ENCODE results near the gene DDC.
A peak's percentile ranks its signal among the peaks of the same experiment; 100 is the strongest.

The DDC gene

DNA sequence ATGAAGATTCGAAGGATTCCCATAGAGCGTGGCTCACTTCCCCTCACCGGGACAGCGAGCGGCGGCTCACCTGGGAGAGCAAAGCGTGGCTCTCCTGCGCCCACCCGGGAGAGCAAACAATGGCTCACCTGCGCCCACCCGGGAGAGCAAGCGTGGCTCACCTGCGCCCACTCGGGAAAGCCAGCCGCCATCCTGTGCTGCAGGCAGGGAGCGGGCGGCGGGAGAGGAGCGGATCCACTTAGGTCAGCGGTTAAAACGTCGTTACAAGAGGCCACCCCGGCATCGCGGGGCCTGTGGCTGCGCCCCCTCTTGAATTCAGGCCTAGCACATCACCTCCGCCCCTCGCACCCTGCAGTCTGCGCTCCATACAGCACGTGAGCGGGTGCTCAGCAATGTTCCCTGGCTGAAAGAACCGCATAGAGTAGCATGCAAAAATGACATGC, 114.6 kb downstream of the DDC start:
- peak; percentile 58 for DNase-seq

DNA sequence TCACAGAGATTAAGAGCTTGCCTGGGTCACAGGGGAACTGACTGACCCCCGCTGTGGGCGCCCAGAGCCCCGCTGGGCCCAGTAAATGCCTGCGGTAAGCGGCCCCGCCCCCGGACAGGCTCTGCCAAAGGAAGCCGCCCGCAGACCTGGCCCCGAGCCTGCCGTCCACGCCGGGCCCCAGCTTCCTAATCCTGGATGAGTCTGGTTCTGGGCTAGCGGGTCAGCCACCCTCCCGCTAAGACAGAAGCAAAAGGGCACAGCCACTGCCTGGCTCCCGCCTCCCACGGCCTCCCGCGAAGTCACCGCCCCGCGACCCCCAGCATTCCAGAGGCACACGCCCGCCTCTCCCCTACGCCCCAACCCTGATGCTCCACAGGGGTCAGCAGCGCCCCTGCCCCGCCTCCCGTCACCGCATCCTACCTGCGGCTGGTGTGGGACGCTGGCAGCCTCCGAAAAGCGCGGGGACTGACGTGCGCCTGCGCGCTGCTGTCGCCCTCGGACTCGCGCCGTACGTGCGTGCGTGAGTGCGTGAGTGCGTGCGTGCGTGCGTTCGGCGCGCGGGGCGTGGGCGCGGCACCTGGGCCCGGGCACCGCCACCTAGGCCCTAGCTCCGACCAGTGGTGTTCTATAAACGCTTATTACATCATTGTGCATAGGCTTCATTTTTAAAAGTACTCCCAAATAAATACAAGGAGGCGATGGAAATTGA, 115.2 kb downstream of the DDC start, which contains the start of gene FIGNL1:
Gene FIGNL1, minus strand, starts transcription at position 470 of the 709 bp plus-strand sequence. CDS start 3,063 bp downstream, outside the sequence.
- DNase-seq: peak; percentile 90

DNA sequence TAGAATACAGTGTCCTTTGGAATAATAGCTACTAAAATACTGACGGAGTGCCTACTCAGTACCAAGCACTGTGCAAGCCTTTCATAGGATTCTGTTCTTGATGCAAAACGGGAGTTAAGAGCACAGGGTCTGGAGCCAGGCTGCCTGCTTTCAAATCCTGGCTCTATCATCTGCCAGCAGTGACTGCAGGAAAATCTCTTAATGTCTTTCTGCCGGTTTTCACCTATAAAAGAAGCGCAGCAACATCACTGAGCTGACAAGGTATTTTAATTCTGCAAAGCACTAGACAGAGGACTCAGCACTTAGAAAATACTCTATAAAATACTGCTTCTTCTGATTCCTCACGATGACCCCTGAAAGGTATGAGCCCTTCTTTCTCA, 115.7 kb downstream of the DDC start:
- no peak for DNase-seq

DNA sequence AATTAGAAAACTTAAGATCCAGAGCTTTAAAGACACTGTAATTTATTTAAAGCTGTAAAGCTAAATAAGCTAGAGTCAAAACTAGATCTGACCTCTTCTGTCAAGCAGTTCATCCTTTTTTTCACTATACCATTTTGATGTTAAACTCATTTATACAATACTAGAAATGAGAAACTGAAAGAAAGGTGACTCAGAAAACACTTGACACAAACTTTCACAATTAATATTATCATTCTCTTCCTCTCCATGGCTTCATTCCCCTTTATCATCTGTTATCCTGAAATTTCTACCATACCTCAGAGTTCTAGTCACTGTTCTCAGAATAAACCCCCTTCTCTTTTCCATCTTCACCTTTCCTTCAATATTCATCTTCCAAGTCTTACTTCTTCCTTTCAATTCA, 116.4 kb downstream of the DDC start:
- no peak for DNase-seq

DNA sequence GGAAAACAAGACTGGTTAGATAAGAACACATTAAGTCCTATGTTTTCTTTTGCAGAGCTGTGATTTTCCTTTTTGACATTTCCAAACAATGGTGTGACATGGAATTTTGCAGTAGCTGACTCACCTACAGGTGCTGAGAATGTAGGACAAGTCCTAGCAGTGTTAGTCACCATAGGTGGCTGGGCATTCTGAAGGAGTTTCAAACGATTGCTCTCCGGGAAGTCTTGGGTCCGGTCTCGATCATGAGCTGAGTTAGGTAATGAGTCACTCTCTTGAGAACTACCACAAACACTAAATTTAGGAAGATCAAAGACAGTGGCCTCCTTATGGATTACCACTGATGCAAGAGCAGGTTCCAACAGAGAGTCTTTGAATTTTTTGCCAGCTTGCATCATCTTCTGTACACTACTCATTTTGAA, 118.7 kb downstream of the DDC start:
- DNase-seq: no peak

DNA sequence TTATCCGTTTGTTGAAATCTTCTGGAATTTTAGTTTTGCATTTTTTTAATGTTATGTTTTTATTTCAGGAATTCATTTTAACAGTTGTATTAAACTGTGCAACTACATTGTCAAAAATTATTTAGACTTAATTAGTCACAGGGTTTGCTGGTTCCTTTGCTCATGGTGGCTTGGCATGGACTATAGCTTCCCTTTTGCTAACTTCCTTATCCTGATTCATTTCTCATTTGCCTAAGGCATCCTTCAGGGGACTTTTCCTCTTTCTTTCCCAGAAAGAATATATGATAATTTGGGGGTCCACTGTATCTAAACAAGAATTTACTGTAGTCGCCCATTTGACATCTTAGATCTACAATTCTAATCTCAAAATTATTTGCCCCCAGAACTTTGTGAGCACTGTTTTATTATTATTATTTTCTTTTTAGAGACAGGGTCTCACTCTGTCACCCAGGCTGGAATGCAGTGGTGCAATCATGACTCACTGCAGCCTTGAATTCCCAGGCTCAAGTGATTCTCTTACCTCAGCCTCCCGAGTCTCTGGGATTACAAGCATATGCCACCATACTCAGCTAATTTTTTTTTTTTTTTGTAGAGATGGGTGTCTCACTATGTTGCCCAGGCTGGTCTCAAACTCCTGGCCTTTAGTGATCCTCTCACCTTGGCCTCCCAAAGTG, 128.9 kb downstream of the DDC start:
- no peak for DNase-seq

DNA sequence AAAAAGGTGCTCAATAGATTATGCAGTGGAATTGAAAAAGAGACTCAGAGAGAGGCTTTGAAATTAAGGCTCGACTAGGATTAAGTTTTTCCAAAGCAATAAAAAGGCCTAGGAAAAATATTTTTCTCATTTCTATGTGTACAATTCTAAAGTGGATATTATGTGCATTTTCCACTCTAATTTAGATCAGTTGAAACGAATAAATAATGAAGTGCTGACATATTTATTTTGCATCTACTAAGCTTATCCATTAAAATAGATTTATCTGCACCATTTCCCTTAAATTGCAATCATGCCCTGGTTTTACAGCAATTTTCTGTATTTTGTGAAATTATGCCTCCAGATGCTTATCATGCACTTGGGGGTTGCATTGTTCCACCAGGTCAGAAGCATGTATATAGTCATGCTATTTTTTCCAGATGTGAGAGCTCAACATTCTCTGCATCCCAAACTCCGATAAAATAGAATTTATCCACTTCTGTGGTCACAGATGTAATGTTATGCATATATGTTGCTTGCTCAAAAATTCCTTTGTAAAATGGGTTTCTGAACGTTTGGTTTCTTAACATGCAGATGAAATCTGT, 133.4 kb downstream of the DDC start:
- DNase-seq: no peak

DNA sequence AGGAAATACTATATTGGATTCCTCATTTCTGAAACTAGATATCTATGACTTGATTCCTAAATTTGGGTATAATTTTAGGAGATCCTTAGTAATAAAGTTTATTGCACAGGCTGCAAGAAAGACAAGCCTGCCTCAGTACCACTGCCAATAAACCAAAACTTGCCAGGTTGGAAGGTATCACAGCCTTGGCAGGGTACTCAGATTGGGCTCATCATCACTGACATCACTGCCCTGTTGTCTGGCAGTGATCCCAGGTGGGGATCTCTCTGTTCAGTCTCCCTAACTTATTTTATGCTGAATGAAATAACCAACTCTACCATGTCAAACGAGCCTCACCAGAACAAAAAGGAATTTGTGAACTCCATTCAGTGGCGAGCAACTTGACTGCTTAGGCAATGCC, 133.9 kb downstream of the DDC start:
- DNase-seq: no peak

DNA sequence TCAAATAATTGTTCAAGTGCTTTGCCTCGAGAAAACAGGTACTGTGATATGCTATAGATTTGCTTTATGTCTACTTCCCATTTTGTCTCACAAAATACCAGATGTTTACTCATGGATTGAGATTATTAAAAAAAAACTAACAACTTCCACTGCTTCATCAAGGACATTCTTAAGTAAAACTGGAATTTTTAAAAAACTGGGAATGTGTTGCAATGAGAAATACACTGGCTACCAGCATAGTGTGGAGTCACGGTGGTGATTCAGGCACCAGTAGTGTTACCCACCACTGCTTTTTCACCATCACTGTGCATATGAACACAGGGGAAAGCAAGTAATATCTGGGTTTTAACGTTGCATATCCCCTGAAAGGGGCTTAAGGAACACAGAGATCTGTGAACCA, 136.3 kb downstream of the DDC start:
- DNase-seq: no peak

DNA sequence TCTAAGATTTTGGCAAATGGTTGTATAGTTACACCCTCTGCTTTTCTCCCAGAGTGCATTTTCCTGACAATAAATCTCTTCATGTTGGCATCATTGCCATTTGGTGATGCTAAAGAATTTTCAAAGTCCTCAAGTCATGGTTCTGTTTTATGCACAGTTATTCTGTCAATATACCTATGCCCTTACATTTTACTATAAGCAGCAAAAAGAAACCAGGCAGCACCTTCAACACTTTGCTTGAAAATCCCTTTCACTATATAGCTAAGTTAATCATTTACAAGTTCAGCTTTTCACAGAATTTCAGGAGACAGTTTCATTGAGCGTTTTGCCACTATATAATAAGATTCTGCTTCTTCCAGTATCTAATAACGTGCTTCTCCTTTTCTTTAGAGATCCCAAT, 137.7 kb downstream of the DDC start:
- no peak for DNase-seq

DNA sequence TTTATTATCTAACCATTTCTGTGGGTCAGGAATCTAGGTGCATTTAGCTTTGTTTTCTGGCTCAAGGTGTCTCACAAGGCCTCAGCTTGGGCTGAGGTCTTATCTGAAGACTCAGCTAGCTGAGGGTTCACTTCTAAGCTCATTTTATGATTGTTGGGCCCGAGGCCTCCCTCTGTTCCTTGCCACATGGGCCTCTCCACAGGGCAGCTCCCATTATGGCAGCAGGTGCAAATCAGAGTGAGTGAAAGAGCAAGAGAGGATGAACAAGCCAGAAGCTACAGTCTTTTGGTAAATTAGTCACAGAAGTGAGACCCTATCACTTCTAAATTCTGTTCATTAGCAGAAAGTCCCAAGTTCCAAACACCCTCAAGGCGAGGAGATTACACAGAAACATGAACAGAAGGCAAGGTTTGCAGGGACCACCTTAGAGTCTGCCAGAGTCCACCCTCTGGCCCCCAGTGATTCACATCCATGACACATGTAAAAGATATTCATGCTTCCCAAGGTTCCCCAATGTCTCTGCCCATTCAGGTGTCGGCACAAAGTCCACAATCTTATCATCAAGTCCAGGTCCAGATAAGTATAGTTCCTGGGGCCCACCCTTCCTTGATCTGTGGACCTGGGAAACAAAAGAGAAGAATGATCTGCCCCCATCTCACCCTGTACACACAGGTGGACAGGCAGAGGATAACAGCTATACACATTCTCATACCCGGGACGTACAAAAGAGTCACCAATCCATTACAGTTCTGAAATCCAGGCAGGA, 138.7 kb downstream of the DDC start:
- DNase-seq: no peak

DNA sequence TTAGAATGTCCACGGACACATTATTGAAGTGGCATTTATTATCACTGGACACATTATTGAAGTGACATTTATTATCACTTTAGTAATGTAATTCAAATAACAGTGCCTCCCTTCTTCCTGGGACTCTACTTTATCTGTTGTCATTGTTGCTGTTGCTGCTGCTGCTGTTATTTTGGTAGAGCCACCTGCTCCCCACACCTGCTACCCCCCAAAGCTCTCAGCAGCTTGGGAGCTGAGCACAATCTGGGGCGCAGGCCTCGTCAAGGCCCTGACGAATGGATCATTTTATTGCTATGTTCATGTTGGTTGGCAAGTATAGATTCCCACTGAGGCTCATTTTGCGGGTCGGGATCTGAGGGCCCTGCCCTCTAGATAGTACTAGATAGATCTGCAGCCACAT, 139.9 kb downstream of the DDC start:
- no peak for DNase-seq

DNA sequence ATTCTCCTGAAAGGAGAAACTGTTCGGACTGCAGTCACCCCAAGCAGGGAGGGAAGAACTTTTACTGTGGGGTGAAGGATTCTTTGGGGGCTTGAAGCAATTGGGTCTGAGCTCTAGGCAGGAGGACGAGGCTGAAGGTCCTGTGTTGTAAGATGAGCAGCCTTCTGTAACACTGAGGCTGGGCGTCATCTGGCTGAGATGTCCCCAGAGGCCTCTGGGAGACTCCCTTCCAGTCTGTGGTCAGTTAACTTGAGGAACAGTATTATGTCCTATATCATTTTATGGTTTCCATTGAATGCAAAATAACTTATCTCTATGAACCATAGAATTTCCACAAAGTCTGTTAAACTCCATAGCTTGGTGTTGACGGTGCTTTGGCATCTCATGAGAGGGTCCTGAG, 141.3 kb downstream of the DDC start:
- no peak for DNase-seq

DNA sequence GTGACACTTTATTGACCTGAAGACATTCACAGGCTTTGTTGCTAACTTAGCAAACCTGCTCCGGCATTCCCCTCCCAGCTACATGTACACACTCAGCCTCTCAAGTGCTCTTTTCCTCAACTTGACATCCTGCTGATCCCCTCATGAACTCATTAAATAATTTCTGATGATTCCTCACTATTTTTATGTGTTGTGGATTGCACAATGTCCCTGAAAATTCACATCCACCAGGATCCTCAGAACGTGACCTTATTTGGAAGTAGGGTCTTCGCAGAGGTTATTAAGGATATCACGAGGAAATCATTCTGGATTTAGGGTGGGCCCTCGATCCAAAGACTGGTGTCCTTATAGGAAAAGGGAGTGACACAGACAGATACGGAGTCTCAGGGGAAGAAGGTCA, 142.3 kb downstream of the DDC start:
- no peak for DNase-seq

DNA sequence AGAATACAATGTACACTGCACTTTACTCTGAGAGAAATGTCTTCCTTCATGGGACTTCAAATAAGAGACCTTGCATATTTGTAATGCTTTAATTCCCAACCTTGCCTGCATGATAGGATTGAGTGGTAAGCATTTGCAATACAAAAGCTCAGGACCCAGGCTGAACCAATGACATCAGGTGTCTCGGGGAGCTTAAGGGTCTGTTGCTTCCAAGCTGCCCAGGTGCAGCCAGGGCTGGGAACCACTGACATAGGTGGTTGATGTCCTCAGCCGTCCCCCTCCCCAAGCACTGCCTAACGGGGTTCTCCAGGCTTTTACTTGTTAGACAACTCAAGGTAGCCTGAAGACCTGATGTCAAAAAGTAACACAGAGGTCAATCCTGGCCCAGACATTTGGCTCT, 144.2 kb downstream of the DDC start:
- no peak for DNase-seq

DNA sequence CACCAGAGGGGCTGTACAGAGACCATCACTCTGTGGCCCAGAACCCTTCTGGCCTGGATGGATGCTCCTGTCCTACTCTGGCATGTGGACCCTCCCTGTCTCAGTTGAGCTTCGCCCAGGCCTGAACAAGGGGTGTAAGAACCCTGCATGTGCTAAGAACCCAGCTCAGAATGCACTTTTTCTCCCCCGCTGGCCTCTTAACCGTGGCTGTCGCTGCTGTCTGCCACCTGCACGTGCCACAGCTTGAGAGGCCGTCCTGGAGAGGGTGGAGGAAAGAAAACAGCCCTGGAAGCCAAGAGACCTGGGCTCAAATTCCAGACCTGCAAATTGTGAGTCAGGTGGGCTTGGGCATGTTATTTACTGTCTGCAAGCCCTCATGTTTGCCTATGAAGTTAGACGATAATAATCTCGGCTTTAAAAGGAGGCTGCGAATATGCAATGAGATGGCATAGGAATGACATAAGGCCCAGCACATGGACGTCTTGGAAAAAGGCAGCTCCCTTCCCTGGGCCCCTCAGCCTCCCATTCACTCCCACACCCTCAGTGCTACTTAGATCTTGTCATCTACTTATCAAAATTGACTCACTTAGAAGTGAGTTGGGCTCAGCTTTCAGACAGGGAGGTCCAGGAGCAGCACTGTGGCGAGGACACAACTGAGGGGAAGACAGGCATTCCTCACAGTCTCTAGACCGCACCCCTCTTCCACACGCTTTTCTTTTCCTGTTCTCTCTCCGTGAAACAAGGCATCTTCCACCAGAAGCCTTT, 146.5 kb downstream of the DDC start:
- DNase-seq: no peak

DNA sequence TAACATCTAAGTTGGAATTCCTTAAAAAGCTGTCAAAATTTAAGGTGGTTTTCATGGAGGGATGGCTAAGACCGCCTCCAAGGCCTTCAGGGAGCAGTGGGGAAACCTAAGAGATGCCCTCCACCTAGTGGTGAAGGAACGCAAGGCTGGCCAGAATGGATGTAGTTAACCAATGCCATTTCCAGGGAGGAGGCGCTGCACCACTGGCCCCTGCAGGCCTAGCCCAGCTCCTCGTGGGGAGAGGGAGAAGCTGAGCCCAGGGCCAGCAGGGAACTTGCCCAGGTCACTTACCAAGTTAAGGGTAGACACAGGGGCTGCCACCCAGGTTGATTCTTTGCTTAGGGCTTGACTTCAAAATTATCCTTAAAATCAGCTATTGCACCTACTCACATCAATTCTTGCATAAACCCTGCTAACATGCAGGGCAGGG, 147.1 kb downstream of the DDC start:
- peak; percentile 81 for DNase-seq

DNA sequence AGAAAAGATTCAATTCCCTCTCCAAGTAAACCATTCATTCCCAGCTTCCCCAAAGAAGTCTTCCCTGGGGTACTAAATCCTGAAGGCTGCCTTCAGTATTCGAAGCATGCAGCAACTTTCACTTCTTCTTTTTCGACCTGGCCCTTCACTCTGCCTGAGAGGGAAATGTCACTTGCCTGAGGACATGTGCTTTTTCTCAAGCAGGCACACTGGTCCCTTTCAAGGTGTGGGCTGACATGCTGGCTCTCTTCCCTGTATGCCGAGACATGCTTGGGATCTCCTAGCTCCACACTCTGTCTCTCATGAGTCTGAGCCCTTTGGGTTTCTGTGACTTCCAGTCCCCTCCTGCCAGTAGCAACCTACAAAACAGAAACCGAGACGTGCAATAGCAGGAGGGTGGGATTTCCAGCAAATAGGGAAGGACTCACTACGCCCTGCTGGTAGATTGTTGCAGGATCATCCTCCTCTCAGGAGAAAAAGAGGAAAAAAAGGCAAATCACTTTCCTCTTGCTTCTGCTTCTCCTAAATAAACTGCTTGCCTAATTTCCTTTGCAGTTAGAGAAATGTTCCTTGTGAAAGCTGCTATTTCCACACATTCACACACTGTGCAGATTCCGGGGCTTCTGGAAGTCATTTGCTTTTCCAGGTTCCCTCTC, 148.6 kb downstream of the DDC start:
- DNase-seq: peak; percentile 19

DNA sequence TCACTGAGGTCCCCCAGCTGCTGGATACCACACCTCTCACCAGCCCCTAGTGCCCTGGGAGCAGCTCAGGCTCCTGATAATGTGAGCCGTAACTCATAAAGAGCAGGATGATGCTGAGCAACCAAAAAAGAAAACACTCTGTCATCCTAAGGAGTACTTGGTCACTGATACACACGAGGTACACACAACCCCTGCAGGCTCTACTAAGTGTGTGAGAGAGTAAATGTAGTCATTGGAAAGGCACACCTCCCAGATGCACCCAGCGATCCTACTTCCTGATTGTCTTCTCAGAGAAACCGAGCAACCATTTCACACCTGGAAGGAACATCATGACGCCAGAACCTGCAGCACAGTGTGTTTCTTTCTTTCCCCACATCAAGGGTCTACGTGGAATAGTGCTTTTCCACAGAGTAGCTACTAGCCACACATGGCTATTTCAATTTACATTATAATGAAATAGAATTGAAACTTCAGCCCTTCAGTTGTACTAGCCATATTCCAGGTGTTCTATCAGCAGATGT, 149.3 kb downstream of the DDC start:
- DNase-seq: no peak

DNA sequence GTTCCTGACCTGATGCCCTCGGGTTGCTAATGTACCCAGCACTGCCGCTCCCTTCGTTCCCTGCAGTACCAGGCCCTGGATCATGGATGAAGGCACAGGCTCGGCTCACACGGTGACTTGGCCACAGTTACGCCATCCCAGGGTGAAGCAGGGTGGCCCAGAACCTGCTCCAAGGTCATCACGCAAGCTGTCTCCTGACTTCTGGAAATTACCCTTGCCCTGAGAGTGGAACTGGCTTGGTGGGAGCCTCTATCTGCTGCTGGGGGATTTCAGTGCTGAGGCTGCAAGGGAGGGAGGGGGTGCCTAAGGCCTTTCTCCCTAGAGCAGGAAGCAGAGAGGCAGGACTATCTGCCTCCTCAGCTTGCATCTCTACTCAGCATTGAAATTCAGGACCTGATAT, 151.6 kb downstream of the DDC start:
- DNase-seq: no peak

DNA sequence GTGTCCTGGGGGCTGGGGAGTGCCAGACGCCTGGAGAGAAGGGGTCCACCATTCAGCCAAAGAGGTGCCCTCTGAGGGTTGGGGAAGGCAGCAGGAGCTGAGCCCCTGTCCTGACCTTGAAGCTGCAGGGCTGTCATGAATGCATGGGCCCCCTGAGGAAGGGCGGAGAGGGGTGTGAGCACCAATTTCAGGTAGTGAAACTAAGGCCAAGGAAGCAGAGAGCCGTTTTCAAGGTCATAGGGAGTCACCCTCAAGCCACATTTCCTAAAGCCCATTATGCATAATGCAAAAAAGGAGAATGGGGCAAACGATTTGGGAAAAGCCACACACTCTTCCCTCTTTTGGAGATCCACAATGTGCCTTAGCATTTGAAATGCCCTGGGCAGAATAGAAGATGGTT, 152.2 kb downstream of the DDC start:
- DNase-seq: no peak

DNA sequence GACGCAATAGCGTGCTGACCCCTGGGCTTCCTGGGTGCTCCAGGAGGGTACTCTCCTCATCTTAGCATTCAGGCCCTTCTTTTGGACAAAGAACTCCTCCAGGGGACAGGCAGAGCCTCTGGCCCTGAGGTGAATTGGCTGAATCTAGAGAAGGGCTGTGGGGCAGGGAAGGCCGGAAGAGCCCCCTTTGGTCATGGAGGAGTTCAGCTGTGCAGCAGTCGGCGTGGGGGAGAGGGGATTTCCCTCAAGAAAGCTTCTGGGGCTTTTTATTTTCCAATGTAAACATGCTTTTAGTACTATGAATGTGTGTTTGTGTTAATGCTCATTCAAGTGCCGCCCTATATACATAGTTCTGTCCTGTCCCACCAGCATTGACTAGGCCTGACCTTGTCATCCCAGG, 153.9 kb downstream of the DDC start:
- no peak for DNase-seq
